Epithelial cell of proximal tubule (primary cell): ENCODE results near the gene OCIAD2. TPM values are rescaled to one million over a fixed set of nuclear protein-coding genes. Genes with fewer than 3 reads are reported as not detected.

Experiments used
- DNase-seq: peaks from one replicate; pipeline ENCODE4 v3.0.0-alpha.2; 2011; ENCODE audit warnings: low read depth
- H3K4me3 ChIP-seq: 2 replicates; pipeline ENCODE4 v1.5.1; 2011; ENCODE audit warnings: low read depth, mild to moderate bottlenecking, low read length
- CTCF ChIP-seq: conservative IDR thresholded peaks from 2 replicates; pipeline ENCODE4 v1.5.1; 2012; ENCODE audit warnings: low read depth, mild to moderate bottlenecking, low read length
- total RNA-seq: library from RNA; depleted of rRNA; stranded (reverse); fragments of >200 nt; gene quantifications from 2 replicates; pipeline ENCODE4 v1.2.3, GENCODE V29; 2015

The OCIAD2 gene
- total RNA-seq, 1 donor from 2014 or later: 164 TPM

DNA sequence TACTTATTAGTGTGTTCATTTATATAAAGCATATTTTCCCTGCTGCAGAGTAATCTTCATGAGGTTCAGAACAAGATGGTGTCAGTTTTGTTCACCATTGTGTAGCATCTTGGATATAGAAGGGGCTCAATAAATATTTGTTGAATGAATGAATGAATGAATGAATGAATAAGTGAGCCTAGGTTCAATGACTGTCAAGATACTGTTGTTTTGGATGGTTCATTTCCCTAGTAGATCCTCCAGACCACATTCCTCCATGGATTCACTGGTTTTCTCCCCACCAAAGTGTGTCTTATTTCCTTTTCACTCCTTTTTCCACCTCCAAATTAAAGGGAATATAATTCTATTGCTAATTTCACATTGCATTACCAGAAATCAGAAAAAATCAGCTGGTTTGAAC, 2.1 kb upstream of the OCIAD2 start:
- no peak for TF ChIP-seq CTCF
- H3K4me3 ChIP-seq: no peak overlapping the region
- DNase-seq: no peak

DNA sequence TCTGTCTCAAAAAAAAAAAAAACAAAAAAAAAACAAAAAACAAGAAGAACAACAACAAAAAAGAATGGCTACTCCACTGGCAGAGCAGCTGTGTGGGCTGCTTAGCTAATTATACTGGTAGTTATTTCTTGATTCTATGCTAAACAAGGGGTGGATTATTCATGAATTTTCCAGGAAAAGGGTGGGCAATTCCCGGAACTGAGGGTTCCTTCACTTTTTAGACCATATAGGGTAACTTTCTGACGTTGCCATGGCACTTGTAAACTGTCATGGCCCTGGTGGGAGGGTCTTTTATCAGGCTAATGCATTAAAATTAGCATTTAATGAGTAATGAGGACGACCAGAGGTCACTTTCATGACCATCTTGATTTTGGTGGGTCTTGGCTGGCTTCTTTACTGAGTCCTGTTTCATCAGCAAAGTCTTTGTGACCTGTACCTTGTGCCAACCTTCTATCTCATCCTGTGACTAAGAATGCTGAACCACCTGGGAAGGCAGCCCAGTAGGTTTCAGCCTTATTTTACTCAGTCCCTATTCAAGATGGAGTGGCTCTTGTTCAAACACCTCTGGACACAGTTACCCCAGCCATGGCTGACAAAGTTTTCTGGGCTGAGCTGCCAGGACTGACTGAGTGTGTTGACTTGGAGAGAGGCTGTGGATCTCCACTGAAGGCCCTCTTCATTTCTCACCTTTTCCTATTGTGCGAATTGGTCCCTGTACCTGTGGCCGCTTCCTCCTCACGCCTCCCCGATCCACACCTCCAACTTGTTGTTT, 1.3 kb upstream of the OCIAD2 start:
- H3K4me3 ChIP-seq: no peak overlapping the region
- no peak for TF ChIP-seq CTCF
- DNase-seq: no peak

DNA sequence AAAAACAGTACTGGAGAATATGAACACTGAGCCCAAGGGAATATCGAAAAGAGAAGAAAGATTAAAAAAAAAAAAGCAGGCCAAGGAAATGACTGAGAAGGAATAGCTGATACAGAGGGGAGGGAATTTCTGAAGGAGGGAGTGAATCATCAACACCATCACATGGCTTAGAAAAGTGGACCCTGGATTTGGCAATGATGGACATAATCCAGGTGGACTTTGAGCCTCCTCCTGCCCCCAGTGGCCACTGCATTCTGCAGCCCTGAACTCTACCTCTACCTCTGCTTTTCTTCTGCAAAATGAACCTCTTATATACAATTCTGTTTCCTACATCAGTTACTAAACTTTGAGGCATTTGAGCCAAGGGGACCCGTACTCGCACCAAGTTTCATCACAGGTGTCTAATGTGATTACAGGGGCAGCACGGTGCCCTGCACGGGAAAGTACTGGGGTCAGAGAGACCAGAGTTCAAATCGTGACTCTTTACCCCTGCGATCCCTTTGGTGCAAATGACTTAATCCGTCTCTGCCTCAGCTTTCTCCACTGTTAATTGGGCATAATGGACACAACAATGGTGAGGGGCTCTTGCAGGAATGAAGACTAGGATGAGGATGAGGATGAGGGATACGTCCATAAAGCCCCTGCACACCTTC, 1.1 kb downstream of the OCIAD2 start:
- DNase-seq: peak; percentile 81
- H3K4me3 ChIP-seq: peak overlapping the region; percentile 95
- TF ChIP-seq CTCF: peak; percentile 55

DNA sequence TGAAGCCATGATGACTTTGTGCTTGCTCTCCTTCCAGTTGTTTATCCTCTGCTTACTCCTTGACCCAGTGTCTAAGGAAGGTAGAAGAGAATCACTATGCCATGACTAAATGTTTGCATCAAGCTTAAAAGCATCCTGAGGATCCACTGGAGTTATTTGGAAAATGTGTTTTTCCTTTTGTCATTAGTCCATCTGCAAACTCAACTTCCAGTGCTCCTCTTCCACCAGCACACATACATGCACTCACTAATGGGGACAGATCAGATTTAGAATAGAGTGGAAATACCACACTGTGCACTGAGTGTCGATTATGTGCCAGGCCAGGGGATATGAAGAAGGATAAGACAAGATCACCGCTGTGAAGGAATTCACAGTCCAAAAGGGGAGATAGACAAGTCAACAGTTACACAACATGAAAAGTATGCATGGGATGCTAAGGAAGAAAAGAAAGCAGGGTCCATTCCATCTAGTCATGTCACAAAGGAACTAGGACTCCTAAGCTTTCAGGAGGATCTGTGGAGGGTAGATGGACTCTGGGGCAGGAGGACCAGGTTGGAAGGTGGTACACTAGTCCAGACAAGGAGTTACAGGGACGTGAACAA, 1.9 kb downstream of the OCIAD2 start:
- DNase-seq: no peak
- peak overlapping the region; percentile 95 for H3K4me3 ChIP-seq

GRCh38 chr4:48904101-48904500, 2.5 kb downstream of the OCIAD2 start:
- DNase-seq: no peak
- H3K4me3 ChIP-seq: no peak overlapping the region
- no peak for TF ChIP-seq CTCF

More for the DNA sequence above, 1.9 kb downstream of the OCIAD2 start:
- no peak for TF ChIP-seq CTCF

GRCh38 chr4:48902266-48902665, 4.3 kb downstream of the OCIAD2 start:
- TF ChIP-seq CTCF: no peak
- DNase-seq: no peak
- no peak overlapping the region for H3K4me3 ChIP-seq
